Peyer's patch (tissue), 4 donors: ENCODE measurements around the gene CDHR5.

ENCODE experiments used
- POLR2A ChIP-seq, 2 donors: fragments of 450-650 bp; IDR thresholded peaks; one replicate each; pipeline ENCODE4 v1.5.1; 2017; ENCODE audit warnings: antibody characterized with exemption in 2 of 2, mild to moderate bottlenecking in 2 of 2, moderate library complexity in 2 of 2
- TF ChIP-seq, protein P1 (sequence below), 6 experiments: fragments of 450-650 bp in 4 of 6; fragments of 200-600 bp in 2 of 6; sonication (generic) in 1 of 6; IDR thresholded peaks; one replicate each; pipeline ENCODE4 v1.5.1; 2017 to 2019; ENCODE audit warnings: antibody characterized with exemption in 6 of 6, mild to moderate bottlenecking in 3 of 6, moderate library complexity in 1 of 6

- TF ChIP-seq, protein P1, sequence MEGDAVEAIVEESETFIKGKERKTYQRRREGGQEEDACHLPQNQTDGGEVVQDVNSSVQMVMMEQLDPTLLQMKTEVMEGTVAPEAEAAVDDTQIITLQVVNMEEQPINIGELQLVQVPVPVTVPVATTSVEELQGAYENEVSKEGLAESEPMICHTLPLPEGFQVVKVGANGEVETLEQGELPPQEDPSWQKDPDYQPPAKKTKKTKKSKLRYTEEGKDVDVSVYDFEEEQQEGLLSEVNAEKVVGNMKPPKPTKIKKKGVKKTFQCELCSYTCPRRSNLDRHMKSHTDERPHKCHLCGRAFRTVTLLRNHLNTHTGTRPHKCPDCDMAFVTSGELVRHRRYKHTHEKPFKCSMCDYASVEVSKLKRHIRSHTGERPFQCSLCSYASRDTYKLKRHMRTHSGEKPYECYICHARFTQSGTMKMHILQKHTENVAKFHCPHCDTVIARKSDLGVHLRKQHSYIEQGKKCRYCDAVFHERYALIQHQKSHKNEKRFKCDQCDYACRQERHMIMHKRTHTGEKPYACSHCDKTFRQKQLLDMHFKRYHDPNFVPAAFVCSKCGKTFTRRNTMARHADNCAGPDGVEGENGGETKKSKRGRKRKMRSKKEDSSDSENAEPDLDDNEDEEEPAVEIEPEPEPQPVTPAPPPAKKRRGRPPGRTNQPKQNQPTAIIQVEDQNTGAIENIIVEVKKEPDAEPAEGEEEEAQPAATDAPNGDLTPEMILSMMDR (IDR thresholded peaks at IDR 0.05), result no peak
- TF ChIP-seq POLR2A (IDR thresholded peaks at IDR 0.05), result no peak
Measured at GRCh38 chr11:674406-674805, 49.7 kb upstream of the CDHR5 start.
